ENCODE measurements around the gene ZSCAN5A.

ZSCAN5A gene

DNA sequence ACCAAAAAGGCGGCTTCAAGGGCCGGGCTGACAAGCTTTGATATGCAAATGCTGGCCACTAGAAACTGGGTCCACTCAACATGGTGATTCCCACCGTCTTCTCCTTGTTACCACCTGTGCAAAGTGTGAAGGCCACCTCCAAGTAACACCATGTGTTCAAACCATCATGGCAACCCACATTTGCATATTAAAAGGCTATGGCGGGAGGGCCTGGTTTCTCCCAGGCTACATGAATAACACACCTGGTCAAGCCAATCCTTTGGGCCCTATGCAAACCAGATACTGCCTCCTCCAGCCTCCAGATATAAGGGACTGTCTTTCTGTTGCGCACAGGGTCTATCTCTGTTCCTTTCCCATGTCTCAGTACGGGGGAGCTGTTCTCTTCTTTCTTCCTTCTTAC, 36.6 kb upstream of the ZSCAN5A start:
- no peak for TF ChIP-seq CREB1 (IDR thresholded peaks at IDR 0.05; ENCODE audit: low read depth)
- TF ChIP-seq CEBPB (IDR thresholded peaks at IDR 0.05), result no peak
- no peak for TF ChIP-seq NFIC (IDR thresholded peaks at IDR 0.05)
- no peak for TF ChIP-seq YY1 (IDR thresholded peaks at IDR 0.05; ENCODE audit: low read depth)
- no peak for TF ChIP-seq ZBTB7A (IDR thresholded peaks at IDR 0.05; ENCODE audit: low read depth)
- TF ChIP-seq FOXM1 (IDR thresholded peaks at IDR 0.05; ENCODE audit: borderline replicate concordance, low read depth), result no peak
- no peak for TF ChIP-seq EP300 (IDR thresholded peaks at IDR 0.05; ENCODE audit: borderline replicate concordance)

DNA sequence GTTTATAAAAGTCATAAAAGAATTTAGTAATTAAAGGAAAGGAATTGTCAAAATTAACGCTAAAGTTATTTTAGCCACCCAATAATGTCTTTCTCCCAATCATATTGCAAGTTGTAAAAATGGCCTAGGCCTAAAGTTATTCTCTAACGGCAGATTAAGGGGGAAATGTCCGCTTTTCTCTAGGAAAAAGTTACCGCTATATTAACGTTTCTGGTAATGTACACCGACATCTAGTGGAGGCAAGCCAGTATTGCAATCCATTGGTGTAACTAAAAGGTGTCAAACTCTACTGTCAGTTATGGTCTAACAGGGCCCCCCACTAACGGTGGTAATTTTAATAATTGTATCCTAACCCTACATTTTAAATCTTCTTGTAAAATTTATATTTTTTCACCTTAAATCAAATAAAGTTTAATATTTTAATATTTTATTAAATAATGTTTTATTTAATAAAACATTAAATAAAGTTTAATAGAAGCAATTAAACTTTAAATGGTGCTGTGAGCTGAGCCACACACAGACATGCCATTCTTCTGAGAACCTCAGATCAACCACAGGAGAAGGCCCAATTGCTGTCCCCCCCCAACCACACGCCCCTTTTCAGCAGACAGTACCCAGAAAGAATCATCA, 35.9 kb upstream of the ZSCAN5A start:
- no peak for TF ChIP-seq EGR1 (IDR thresholded peaks at IDR 0.05)
- TF ChIP-seq RAD21 (IDR thresholded peaks at IDR 0.05; ENCODE audit: low read depth), result peak; percentile 61

GRCh38 chr19:56348289-56348877, 33.7 kb upstream of the ZSCAN5A start:
- TF ChIP-seq, protein P1, sequence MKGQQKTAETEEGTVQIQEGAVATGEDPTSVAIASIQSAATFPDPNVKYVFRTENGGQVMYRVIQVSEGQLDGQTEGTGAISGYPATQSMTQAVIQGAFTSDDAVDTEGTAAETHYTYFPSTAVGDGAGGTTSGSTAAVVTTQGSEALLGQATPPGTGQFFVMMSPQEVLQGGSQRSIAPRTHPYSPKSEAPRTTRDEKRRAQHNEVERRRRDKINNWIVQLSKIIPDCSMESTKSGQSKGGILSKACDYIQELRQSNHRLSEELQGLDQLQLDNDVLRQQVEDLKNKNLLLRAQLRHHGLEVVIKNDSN (IDR thresholded peaks at IDR 0.05), result no peak
- peak; percentile 31; the same call in 1 of the 2 replicates for TF ChIP-seq RAD21 (IDR thresholded peaks at IDR 0.05; ENCODE audit: low read depth)

- no peak for TF ChIP-seq NFIC (IDR thresholded peaks at IDR 0.05)
- TF ChIP-seq YY1 (IDR thresholded peaks at IDR 0.05; ENCODE audit: low read depth), result no peak
- TF ChIP-seq FOXM1 (IDR thresholded peaks at IDR 0.05; ENCODE audit: borderline replicate concordance, low read depth), result no peak
- no peak for TF ChIP-seq TAF1 (IDR thresholded peaks at IDR 0.05; ENCODE audit: low read depth)
- TF ChIP-seq MAX (IDR thresholded peaks at IDR 0.05), result no peak
- TF ChIP-seq EGR1 (IDR thresholded peaks at IDR 0.05), result no peak
- TF ChIP-seq CEBPB (IDR thresholded peaks at IDR 0.05), result no peak
- no peak for TF ChIP-seq TCF12 (IDR thresholded peaks at IDR 0.05; ENCODE audit: low read depth)
- TF ChIP-seq EP300 (IDR thresholded peaks at IDR 0.05; ENCODE audit: borderline replicate concordance), result no peak
- TF ChIP-seq, protein P2, sequence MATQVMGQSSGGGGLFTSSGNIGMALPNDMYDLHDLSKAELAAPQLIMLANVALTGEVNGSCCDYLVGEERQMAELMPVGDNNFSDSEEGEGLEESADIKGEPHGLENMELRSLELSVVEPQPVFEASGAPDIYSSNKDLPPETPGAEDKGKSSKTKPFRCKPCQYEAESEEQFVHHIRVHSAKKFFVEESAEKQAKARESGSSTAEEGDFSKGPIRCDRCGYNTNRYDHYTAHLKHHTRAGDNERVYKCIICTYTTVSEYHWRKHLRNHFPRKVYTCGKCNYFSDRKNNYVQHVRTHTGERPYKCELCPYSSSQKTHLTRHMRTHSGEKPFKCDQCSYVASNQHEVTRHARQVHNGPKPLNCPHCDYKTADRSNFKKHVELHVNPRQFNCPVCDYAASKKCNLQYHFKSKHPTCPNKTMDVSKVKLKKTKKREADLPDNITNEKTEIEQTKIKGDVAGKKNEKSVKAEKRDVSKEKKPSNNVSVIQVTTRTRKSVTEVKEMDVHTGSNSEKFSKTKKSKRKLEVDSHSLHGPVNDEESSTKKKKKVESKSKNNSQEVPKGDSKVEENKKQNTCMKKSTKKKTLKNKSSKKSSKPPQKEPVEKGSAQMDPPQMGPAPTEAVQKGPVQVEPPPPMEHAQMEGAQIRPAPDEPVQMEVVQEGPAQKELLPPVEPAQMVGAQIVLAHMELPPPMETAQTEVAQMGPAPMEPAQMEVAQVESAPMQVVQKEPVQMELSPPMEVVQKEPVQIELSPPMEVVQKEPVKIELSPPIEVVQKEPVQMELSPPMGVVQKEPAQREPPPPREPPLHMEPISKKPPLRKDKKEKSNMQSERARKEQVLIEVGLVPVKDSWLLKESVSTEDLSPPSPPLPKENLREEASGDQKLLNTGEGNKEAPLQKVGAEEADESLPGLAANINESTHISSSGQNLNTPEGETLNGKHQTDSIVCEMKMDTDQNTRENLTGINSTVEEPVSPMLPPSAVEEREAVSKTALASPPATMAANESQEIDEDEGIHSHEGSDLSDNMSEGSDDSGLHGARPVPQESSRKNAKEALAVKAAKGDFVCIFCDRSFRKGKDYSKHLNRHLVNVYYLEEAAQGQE (IDR thresholded peaks at IDR 0.05; ENCODE audit: low read depth), result no peak
- TF ChIP-seq, protein P1 (IDR thresholded peaks at IDR 0.05), result no peak
- no peak for TF ChIP-seq TEAD4 (IDR thresholded peaks at IDR 0.05)
- TF ChIP-seq CREB1 (IDR thresholded peaks at IDR 0.05; ENCODE audit: low read depth), result no peak
- TF ChIP-seq ZBTB7A (IDR thresholded peaks at IDR 0.05; ENCODE audit: low read depth), result no peak
Measured at GRCh38 chr19:56347163-56347778, 32.6 kb upstream of the ZSCAN5A start.

DNA sequence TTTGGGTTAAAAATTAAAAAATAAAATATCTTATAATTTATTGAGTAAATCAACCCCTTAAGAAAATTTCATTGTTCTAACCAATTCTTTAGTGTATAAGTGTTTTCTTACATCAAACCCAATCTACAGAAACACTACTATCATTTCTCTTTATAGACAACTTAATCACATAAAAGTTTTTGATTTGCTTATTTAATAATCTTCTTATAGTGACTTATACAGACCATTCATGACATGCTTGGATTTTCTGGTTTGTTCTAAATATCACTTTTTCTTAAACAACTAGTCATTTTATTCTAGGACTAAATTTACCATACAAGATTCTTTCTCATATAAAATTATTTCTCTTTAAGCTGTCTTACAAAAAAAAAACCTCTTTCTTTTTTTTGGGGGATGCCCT, 27.3 kb upstream of the ZSCAN5A start:
- no peak for TF ChIP-seq TCF12 (IDR thresholded peaks at IDR 0.05; ENCODE audit: low read depth)
- TF ChIP-seq, protein P2 (IDR thresholded peaks at IDR 0.05; ENCODE audit: low read depth), result no peak
- no peak for TF ChIP-seq FOXM1 (IDR thresholded peaks at IDR 0.05; ENCODE audit: borderline replicate concordance, low read depth)
- TF ChIP-seq TAF1 (IDR thresholded peaks at IDR 0.05; ENCODE audit: low read depth), result no peak
- TF ChIP-seq NFIC (IDR thresholded peaks at IDR 0.05), result no peak

- TF ChIP-seq NFIC (IDR thresholded peaks at IDR 0.05) (no peak), CEBPB (IDR thresholded peaks at IDR 0.05) (no peak), EP300 (IDR thresholded peaks at IDR 0.05; ENCODE audit: borderline replicate concordance) (no peak), TAF1 (IDR thresholded peaks at IDR 0.05; ENCODE audit: low read depth) (no peak), YY1 (IDR thresholded peaks at IDR 0.05; ENCODE audit: low read depth) (no peak), RAD21 (IDR thresholded peaks at IDR 0.05; ENCODE audit: low read depth) (peak; percentile 86), CREB1 (IDR thresholded peaks at IDR 0.05; ENCODE audit: low read depth) (no peak), MAX (IDR thresholded peaks at IDR 0.05) (no peak)
- TF ChIP-seq, protein P1 (IDR thresholded peaks at IDR 0.05), result no peak
Measured at GRCh38 chr19:56333506-56333905, 18.9 kb upstream of the ZSCAN5A start.
